GM19351 (cell line): ENCODE results near the gene TOM1L2.
"Not testable (repeated sequence)": the region's sequence is repeated elsewhere in the genome, so short reads cannot be mapped to it uniquely, and the experiment has no call there.

Source experiments
- ATAC-seq: cut with Tn5 transposase; IDR thresholded peaks from one replicate; pipeline ENCODE4 v1.9.1; 2021; ENCODE audit warnings: mild to moderate bottlenecking, moderate library complexity; ENCODE audit not compliant: unreplicated experiment

Gene TOM1L2

DNA sequence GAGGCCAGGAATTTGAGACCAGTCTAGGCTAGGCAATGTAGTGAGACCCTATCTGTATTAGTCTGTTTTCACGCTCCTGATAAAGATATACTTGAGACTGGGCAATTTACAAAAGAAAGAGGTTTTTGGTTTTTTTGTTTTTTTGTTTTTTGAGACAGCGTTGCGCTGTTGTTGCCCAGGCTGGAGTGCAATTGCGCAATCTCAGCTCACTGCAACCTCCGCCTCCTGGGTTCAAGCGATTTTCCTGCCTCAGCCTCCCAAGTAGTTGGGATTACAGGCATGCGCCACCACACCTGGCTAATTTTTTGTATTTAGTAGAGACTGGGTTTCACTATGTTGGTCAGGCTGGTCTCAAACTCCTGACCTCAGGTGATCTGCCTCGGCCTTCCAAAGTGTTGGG is 23.7 kb upstream of the TOM1L2 start:
- ATAC-seq: not testable (repeated sequence)

DNA sequence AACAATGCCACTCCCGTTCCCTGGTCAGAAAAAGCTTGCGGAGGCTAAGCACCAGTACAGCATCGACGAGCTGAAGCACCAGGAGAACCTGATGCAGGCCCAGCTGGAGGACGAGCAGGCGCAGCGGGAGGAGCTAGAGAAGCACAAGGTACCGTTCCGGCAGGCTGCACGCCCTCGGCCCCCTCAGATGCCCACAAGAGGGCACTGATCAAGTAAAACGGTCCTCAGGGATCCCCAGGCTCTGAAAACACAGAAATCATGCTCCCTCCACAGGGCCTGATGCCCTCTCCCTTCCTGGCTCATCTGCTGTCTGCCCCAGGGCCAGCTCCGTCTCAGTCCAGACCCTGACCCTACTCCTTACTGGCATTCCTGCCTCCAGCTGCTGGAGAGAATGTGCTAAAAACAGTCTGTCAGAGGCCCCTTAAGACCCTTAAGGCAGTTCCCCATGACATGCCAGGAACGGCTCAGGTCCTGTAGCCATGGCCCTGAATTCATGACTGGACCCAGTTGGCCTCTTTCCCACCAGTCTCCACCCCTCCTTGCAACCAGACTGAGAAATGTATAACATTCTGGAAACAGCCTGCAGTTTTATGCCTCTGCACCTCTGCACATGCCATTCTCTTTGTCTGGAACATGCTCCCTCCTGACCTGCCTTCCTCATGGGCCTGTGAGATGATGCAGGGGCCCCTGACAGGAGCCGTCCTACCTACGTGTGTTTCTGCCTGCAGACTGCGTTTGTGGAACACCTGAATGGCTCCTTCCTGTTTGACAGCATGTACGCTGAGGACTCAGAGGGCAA is 22.3 kb upstream of the TOM1L2 start:
- no peak for ATAC-seq

DNA sequence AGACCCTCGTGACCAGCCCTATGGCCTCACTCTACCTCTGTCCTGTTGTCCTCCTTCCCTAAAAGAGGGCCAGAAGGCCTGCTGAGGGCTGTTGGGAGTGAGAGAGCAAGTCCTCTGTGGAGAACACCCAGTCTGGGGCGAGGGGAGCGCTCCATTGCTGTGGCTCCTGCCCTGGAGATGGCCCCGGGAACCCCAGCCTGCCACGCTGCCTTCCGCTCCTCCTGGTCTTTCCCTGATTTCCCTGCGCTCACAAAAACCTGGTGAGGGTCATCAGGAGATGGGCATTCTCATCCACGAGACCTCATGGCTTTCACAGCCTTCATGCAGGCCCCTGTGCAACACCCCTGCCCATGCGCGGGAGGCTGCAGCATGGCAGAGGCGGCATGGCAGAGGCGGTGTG is 21.7 kb upstream of the TOM1L2 start:
- ATAC-seq: no peak

DNA sequence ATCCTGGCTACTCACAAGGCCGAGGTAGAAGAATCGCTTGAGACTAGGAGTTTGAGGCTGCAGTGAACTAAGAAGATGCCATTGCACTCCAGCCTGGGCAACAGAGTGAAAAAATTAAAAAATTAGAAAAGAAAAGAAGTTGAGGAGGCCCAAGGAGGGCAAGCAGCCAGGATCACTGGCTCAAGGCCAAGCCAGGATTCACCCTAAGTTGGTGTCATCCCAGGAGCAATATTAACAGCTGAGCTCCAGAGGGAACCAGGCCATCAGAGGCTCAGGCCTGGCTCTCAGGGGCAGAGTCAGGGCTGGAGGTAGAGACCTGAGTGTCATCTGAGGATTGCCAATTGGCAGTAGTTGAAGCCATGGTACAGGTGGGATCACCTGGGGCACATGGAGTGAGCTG is 21.2 kb upstream of the TOM1L2 start:
- ATAC-seq: no peak

DNA sequence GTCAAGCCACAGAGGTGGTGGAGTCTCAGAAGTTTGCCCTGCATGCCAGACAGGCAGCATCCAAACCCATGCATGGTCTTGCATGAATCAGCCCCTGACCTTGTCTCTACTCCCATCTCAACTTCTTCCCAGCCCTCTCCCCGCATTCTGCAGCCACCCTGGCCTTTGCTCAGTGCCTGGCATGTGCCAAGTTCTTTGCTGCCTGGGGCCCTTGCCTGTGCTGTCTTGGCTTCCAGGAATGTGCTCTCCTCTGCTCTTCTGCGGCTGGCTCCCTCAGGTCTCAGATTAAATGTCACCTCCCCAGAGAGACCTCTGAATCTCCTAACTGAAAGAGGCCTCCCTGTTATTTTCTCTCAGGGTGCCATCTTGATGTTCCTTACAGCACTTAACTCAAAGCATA is 18.1 kb upstream of the TOM1L2 start:
- ATAC-seq: no peak

DNA sequence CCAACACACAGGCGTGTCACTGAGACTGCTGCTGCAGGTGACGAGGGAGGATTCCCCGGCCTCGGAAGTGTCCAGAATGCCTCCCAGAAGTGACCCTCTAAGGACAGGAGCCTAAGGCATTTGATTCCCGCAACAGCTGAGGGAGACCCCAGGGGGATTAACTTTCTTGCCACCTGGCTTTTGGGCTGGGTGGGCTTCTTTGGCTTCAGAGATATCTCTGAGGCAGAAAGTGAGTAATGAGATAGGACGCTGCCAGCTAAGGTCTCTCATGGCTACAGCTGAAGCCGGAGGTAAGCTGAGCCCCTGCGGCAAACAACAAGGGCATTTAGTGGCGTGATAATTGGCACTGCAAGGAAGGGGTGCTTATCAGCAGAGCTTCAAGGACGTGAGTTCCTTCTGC is 17.4 kb upstream of the TOM1L2 start:
- no peak for ATAC-seq

DNA sequence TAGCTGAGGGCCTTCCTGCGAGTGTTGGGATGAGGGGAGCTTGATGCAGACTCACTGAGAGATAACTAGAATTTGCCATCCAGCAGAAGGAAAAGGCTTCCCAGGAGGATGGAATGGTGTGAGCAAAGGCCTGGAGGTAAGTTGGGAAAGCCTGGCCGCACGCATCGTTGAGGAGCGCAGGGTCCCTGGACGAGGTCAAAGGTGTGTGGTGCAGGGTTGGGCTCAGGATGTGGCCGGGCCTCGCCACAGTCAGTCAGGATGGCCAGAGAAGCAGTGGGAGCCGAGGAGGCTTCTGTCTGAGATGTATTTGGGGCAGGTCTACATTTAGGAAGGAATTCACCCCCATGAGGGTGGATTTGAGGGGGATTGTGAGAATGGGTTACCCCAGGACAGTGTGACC is 16.9 kb upstream of the TOM1L2 start:
- no peak for ATAC-seq

DNA sequence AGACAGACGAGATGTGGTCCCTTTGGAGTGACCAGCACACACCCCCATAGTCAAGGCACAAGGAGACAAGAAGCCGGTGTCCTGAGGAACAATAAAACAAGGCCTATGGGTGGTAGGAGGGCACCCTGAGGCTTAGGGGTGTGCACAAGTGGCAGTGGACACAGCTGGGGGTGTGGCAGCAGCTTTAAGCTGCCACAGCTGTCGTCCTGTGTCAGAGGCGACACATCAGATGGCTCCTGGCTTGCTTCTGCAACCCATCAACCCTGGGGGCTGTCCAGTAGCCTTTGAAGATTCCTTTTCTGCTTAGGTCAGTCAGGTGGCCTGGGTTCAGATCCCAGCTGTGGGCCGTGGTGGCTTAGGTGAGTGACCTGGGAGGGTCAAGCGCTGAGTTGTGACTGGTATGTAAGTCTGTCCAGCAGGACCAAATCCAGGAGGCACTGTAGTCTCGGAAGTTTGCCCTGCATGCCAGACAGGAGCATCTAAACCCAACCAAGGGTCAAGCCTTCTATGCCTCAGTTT is 16.3 kb upstream of the TOM1L2 start:
- no peak for ATAC-seq

DNA sequence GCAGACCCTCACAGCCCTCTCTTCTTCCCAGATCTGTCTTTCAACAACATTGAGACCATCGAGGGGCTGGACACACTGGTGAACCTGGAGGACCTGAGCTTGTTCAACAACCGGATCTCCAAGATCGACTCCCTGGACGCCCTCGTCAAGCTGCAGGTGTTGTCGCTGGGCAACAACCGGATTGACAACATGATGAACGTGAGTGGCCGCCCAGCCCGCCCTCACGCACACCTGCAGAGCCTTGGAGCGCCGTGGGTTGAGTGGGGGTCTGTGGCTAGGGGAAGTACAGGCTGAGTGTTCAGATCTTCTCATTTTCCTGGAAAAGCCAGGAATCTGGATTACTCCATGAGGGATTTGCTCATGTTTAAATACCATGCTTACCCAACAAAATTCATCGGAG is 15.7 kb upstream of the TOM1L2 start:
- no peak for ATAC-seq

DNA sequence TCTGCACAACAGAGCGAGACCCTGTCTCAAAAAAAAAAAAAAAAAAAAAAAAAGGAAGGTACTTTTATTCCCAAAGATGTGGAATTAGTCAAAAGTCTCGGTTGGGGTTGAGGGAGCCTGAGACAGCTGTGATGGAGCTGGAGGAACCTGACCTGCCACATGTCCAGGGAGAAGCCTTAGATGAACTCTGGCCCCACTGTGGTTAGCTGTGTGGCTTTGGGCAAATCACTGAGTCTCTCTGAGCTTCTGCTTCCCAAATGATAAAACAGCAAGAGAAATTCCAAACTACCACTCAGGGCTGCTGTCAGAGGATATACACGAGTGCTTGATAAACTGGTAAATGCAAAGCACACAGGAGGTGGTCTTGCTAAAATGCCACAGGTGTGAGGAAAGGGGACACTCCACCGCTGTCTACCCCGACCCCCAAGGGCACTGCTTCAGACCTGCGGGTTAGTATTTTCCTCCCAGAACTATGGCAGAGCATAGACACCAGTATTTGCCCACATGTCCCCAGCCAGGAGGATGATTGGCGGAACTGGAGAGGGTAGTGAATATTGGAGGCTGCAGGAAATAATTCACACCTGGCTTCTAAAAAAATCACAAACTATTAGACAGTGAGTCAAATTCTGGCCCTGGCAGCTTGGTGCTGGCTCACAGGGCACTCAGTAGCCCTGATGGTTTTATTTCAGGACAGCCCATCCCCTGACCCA is 15.1 kb upstream of the TOM1L2 start:
- no peak for ATAC-seq

DNA sequence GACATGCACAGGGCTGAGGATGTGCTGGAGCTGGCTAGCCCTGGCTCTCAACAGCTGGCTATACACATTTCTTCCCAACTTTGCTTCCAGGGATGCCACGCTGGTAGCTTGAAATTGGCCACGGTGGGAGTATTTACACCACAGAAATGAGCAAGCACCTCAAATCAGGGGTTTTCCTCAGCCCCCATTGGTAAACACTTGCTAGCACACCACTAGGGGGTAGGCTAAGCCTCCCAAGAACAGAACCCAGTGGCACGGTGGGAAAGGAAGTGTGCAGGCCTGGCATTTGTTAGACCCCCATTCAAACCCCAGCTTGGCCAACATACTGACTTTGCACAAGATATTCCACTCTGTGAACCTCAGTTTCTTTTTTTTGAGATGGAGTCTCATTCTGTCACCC is 13.4 kb upstream of the TOM1L2 start:
- no peak for ATAC-seq

DNA sequence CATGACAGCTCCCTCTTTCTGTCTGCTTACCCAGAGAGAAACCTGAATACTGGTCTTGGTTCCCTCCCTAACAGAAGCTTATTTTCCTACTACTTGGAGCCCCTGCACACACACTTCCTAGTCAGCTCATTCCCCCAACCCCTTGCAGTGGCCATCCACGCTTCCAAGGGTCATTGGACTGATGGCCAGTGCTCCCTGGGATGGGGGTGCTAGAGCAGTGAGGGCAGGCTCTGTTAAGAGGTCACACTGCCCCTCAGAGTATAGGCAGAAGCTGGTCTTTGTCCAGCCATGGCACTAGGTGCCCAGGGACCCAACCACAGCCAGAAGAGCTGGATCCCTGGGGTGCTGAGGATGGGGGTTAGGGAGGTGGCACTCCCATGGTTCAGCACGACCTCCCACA is 13.0 kb upstream of the TOM1L2 start:
- ATAC-seq: no peak

DNA sequence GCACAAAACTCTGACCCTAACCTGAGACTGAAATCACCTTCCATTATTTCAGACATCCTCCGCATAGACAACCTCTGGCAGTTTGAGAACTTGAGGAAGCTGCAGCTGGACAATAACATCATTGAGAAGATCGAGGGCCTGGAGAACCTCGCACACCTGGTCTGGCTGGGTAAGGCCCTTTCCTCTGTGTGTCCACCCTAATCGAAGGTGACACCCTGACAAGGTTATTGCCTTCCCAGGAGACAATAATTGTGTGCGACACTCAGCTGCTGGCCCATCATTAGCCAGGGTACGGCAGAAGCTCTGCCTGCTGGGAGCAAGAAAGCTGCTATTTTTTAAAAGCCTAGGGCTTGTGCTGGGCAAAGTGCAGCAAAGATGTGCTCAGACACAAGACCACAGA is 11.6 kb upstream of the TOM1L2 start:
- no peak for ATAC-seq

DNA sequence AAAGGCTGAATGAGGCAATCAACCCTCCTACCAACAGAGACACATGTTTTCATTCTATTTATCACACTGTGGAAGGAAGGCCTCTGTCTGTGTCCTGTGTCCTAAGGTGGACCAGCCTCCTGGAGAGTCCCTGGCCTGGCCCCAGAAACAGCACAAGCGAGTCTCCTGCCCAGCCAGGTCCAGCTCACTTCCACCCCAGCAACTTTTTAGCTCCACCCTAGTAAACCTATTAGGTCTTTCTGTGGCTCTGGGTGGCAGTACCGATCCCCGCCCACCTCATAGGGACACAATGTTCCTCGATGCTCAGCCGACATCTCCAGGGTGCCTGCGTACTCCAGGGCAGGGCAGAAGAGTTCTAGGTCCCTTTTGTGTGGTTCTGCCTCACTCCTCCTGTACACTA is 11.2 kb upstream of the TOM1L2 start:
- ATAC-seq: no peak

DNA sequence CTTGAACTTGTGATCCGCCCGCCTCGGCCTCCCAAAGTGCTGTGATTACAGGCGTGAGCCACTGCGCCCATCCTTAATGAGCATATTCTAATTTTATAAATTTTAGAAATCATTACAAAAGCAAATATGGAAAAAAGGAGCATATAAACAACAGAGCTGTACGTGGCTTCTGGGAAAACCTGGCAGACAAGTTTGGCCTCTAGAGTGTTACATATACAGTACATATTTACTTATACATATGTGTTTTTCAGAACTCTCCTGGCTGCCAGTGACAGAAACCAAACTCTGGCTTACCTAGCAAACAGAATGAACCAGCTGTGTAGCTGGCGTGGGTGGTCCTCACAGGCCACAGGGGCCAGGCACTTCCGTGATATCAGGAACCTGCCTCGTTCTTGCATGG is 10.6 kb upstream of the TOM1L2 start:
- ATAC-seq: no peak

DNA sequence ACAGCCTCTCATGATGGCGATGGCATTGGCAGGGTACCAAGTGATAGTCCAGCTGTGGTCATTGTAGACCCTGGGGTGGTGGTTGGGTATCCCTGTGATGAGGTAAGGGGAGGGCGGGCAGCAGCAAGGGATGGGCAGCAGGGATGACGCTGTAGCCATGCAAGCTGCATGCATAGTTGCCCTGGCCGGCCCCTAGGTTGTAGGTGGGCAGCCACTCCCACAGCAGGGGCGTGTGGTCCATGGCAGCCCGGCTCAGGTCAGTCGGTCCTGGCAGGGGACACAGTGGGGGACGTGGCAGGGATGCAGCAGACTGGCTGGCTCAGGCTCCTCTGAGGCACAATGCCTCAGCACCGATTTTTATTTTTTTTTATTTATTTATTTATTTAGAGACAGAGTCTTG is 9.1 kb upstream of the TOM1L2 start:
- ATAC-seq: no peak

DNA sequence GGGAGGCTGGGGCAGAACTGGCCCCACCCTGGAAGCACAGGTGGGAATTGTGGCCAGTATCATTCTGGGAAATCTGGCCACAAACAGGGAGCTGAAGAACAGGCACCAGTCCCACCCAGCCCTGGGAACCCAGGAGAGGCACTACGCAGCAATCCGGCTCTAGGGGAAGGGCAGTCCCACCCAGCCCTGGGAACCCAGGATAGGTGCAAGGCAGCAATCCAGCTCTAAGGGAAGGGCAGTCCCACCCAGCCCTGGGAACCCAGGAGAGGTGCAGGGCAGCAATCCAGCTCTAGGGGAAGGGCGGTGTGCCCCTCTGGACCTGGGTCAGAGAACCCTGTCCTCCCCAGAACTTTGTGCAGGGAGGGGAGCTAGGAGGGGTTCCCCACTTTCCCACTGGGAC is 7.6 kb upstream of the TOM1L2 start:
- ATAC-seq: no peak

DNA sequence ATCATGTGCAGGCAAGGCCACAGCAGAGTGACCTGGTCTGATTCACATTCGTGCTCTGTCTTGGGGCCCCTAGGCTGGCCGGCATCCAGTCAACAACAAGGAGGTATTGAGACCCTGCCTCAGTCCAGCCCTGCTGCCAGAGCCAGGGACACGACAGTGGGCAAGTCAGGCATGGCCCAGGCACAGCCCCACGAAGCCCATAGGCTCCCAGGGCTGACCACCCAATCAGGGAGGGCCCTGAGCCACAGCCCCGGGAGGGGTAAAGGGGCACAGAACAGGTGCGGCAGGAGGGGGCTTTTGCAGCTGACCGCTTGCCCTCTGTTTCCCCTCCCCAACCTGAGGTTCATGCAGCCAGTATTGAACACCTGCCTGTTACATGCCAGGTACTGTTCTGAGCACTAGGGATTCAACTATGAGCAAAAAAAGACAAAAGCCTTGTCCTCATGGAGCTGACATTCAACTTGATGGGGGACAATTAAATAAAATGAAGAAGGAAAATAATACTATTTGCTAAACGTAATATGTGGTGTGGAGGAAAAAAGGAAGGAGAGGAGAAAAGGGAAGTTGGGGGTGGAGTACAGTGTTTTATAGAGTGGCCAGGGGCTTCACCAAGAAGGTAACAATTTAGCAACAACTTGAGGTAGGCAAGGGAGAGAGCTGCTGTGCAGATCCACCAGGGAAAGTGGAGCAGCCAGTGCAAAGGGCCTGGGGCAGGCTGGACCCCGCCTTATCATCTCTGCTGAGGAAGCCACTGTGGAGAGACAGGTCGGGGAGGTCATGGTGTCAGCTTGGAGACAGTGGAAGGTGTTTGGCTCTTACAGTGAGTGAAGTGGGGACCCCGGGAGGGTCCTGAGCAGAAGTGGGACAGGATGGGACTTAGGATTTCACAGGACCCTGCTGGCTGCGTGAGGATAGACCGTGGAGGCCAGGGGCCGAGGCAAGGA is 6.6 kb upstream of the TOM1L2 start:
- ATAC-seq: no peak

DNA sequence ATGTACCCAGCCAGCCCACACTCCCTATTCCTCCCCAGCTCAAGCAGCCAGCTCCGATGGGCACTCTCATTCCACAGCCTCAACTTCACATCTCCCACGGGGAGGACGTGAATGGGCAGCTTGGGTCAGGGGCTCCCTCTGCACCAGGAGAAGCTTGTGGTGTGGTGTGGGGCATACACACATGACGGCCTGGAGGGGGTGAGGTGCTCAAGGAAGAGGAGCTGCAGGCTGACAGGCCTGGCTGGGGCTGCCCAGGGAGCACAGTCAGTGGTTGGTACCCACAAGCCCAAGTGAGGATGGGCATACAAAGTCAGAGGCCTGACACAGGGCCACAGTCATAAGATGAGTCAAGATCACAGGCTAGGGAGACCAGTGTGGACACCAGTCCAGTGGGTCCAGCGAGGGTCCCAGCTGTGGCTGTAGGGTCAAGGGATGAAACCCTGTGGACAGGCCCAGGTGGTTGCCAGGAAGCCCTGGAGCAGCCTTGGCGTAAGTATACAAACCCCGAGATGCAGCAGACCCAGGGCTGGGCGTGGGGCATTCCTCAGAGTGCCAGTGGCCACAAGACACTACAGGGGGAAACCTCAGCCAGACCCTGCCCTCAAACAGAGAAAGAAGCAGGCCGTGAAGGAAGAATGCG is 4.9 kb upstream of the TOM1L2 start:
- no peak for ATAC-seq

DNA sequence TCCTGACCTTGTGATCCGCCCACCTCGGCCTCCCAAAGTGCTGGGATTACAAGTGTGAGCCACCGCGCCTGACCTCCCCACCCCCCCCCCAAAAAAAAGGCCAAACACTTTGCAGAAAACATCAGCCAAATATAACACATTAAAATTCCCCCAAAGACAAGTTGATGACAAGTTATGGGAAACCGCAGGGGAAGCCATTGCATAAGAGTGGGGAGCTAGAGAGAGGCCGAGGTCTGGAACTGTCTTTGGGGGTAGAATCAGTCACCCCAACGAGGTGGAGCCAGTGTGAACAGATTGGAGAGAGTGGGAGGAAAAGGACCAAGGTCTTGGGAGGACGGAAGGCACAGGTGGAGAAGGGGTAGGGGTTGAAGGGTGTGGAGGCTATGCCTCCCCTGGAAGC is 3.2 kb upstream of the TOM1L2 start:
- no peak for ATAC-seq

DNA sequence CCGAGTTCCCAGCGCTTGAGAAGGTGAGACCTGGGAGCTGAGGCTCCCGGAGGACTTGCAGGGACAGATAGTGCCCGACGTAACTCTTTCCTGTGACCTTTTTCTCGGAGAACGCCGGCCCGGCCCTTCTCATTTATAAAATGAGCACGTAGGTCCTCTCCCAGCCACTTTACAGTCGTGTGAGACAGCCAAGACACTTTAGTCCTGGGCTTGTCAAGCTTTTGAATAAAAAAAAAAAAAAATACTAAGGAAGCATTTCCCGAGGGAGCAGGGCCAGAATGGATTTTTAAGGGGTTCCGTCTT is 703 bp upstream of the TOM1L2 start:
- no peak for ATAC-seq
